KOPT-K1 (cell line): ENCODE data around the gene LIF.
"Not testable (repeated sequence)": the region's sequence is repeated elsewhere in the genome, so short reads cannot be mapped to it uniquely, and the experiment has no call there.

Source experiments
- H3K27ac ChIP-seq: fragments of 200-600 bp; sonication (generic); 2 replicates; pipeline ENCODE4 v1.5.1; 2016; ENCODE audit warnings: antibody characterized with exemption, mild to moderate bottlenecking, low read depth, low read length; ENCODE audit not compliant: poor library complexity, severe bottlenecking
- H3K36me3 ChIP-seq: fragments of 200-600 bp; sonication (generic); 2 replicates; pipeline ENCODE4 v1.5.1; 2017; ENCODE audit warnings: antibody characterized with exemption, mild to moderate bottlenecking, low read length, moderate library complexity; ENCODE audit not compliant: insufficient read depth
- H3K9me3 ChIP-seq: fragments of 200-600 bp; sonication (generic); 2 replicates; pipeline ENCODE4 v1.5.1; 2017; ENCODE audit warnings: antibody characterized with exemption, low read length, mild to moderate bottlenecking; ENCODE audit not compliant: insufficient read depth, poor library complexity, severe bottlenecking

LIF gene

DNA sequence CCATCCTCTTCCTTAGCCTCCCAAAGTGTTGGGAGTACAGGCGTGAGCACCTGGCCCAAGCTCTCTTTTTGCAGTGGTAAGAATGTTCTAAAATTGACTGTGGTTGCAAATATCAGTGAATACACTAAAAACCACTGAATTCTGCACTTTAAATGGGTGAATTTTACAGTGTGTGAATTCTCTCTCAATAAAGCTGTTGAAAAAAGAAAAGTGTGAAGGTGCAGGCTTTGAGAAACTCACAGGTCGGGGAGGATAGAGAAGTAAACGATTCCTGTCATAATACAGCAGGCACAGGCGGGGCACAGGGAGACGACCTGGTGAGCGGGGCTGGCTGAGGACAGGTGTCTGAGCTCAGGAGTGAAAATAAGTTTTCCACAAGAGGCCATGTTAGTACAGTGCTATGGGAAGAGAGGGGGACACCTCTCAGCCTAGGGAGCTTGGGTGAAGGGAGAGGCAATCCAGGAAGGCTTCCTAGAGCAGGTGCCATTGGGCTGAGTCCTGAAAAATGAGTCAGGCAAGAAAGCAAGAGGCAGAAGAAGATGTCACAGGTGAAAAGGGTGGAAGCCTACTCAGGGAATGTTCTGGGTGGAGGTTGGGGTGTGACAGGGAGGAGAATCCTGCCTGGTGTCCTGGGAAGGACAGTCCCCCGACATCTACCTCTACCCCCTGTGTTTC, 26.1 kb downstream of the LIF start:
- Histone ChIP-seq H3K36me3 (no peaks in the 10 kb centered on the region), H3K27ac (peak overlapping the region; percentile 99), H3K9me3 (no peaks in the 10 kb centered on the region)

DNA sequence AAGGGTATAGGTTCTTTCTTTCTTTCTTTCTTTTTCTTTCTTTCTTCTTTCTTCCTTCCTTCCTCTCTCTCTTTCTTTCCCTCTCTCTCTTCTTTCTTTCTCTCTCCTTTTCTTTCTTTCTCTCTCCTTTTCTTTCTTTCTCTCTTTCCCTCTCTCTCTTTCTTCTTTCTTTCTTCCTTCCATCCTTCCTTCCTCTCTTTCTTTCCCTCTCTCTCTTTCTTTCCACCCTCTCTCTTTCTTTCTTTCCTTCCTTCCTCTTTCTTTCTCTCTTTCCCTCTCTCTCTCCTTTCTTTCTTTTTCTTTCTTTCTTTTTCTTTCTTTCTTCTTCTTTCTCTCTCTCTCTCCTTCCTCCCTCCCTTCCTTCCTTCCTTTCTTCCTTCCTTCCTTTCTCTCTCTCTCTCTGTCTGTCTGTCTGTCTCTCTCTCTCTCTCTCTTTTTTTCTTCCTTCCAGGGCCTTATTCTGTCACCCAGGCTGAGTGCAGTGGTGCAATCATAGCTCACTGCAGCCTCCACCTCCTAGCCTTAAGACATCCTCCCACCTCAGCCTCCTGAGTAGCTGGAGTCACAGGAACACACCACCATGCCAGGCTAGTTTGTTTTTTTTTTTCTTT, 26.8 kb downstream of the LIF start:
- Histone ChIP-seq H3K27ac (peak overlapping the region; percentile 99), H3K9me3 (no peaks in the 10 kb centered on the region), H3K36me3 (no peaks in the 10 kb centered on the region)

DNA sequence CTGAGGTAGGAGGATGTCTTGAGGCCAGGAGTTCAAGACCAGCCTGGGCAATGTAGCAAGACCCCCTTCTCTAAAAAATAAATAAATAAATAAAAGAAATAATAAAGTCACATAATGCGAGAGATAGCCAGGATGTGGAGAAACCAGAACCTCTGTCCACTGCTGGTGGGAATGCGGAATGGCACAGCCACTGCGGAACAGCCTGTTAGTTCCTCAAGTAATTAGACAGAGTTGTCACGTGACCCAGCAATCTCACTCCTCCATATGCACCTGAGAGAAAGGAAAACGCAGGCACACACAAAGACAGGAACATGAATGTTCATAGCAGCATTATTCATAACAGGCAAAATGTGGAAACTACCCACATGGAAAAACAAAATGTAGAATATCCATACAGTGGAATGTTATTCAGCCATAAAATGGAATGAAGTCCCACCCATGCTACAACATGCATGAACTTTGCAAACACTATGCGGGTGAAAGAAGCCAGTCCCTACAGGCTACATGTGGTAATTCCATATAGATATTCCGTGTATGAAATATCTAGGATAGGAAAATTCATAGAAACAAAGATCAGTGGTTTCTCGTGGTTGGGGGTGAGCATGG, 27.4 kb downstream of the LIF start:
- H3K27ac ChIP-seq, result peak overlapping the region; percentile 99
- no peaks in the 10 kb centered on the region for H3K9me3 ChIP-seq
- no peaks in the 10 kb centered on the region for H3K36me3 ChIP-seq

DNA sequence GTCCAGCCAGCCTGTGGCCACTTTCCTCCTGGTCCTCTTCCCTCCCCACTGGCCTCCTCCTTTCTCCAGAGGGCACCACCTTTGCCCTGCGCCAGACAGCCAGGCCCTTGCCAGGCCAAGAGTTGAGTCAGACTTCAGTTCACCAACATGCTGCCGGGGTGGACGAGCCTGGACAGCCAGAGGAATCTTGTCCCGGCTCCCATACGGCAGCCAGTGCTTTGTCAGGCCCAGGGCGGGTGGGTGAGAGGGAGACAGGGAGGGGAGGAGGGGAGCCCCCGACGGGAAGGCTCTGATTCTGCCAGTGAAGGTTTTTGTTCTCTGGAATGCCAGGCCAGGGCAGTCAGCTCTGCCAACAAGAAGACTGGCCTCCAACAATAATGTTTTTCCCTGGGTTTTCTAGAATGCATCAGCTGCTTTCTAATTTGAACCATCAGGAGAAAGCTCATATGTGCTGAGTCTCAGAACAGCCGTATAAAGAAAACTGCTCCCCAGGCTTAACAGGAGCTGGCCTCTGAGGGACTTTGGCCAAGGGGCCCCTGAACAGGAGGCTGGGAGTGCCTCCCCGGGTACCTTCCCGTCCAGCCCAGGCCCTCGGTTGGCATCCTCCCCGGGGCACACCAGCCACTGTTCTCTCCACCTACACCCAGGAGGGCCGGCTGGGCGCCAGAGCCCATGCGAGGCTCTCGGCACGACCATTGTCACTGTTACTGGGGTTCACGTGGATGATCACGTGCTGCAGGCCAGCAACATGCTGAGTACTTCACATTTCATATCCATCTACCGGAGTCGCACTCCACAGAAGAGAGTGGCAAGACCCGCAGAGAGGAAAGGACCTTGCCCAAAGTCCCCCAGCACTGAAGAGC, 28.6 kb downstream of the LIF start:
- peak overlapping the region; percentile 61 for H3K27ac ChIP-seq
- H3K9me3 ChIP-seq, result no peaks in the 10 kb centered on the region
- no peaks in the 10 kb centered on the region for H3K36me3 ChIP-seq

DNA sequence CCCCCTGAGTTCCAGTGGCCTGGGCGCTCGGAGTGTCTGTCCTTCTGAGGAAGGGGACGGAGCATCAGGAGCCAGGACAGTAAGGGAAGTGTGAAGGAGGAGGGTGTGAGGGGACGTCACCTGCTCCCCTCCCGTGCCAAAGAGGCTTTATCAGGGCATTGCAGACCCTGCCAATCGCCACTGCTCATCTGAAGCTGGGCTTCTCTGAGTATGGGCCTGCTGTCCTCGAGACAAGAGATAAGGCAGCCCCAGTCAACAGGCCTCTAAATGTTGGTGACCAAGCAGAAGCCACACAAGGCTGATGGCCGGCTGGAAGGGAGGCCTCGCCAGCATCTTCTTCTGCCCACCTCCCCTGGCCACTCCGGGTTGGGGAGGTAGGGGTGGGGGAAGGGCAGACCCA, 29.8 kb downstream of the LIF start:
- no peaks in the 10 kb centered on the region for H3K9me3 ChIP-seq
- peak overlapping the region; percentile 41 for H3K27ac ChIP-seq
- H3K36me3 ChIP-seq, result no peaks in the 10 kb centered on the region

DNA sequence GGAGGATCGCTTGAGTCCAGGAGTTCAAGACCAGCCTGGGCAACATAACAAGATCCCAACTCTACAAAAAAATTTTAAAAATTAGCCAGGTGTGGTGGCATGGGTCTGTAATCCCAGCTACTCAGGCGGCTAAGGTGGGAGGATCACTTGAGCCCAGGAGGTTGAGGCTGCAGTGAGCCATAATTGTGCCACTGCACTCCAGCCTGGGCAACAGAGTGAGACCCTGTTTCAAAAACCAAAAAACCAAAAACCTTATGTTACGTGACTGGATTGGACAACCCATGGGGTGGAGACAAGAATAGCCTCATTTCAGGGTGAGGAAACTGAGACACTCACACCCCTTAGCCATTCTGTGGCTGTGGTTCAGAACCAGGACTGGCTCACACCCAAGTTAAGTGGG, 30.3 kb downstream of the LIF start:
- not testable (repeated sequence) for H3K9me3 ChIP-seq
- peak overlapping the region; percentile 41 for H3K27ac ChIP-seq

DNA sequence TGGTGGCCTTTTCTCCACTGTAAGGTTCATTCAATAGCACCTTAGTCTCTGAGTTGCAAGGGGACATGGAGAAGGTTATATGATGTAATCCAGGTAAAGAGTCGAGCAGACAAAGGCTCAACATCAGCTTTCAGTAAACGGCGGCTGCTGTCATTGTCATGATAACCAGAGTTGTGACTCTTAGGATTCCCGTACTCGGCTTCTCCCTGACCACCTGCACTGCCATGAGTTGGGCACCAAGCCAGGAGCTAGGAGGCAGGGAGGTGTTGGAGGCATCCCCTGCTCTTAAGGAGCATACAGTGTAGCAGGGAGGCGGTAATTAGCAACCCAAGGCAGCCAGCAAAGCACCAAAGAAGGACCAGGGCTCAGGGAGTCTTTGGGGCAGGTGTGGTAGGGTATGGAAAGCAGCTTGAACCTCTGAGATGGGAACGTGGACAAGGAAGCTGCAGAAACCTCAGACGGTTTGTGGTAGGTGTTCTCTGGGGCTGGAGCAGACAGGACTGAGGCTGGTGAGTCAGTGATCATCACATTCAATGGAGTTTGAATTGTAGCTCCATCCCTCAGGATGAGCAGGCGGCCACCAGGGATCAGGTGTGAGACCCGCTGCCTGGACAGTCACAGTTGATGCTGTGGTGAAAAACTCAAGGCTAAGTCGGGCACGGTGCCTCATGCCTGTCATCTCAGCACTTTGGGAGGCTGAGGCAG, 31.7 kb downstream of the LIF start:
- H3K9me3 ChIP-seq, result no peaks in the 10 kb centered on the region
- H3K27ac ChIP-seq, result peak overlapping the region; percentile 63
- no peaks in the 10 kb centered on the region for H3K36me3 ChIP-seq

More for the DNA sequence above, 30.3 kb downstream of the LIF start:
- not testable (repeated sequence) for H3K36me3 ChIP-seq

DNA sequence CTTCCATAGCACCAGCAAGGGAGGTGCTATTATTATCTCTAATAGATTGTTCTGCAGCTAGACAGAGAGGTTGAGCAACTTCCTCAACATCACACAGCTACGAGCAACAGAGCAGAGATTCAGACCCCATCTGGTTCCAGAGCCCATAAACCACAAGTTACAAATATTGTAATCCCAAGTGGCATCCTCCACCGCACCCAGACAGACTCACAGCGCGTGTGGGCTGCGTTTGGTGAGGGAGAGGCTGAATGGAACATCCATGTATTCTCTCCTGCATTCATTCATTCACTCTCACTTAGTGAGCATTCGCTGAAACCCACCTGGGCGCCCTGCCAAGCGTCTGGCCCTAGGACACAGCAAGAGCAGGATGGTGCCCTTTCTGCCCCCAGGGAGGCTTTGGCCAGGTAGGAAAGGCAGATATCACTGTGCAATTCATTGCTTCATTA, 33.5 kb downstream of the LIF start:
- Histone ChIP-seq H3K9me3 (no peaks in the 10 kb centered on the region), H3K36me3 (no peaks in the 10 kb centered on the region), H3K27ac (peak overlapping the region; percentile 10)

DNA sequence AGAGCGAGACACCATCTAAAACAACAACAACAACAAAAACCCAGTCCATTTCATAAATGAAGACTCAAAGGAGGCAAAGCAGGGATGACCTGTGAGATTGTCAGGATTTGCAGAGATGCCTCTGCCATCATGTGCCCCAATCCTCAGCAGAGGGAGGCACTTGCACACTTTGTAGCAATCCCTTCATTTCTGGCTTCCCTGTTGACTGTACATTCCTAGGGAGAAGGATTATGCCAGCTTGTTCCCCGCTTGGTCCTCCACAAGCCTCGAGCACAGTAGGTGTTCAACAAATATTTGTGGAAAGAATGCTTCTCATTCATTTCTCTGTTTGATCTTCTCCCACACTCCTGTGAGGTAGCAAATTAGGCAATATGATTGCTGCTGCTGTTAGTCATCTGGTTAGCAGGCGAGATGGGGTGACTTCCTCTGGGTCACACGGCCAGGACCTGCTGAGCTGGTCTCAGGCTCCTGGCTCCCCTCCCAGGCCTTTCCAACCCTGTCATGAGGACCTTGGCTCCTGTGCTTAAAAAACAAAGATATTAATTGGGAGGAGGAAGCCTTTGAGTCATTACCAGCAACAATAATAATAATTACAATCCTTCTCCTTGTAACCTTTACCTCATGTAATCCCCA, 34.1 kb downstream of the LIF start:
- Histone ChIP-seq H3K36me3 (no peaks in the 10 kb centered on the region), H3K9me3 (no peaks in the 10 kb centered on the region), H3K27ac (peak overlapping the region; percentile 24)

DNA sequence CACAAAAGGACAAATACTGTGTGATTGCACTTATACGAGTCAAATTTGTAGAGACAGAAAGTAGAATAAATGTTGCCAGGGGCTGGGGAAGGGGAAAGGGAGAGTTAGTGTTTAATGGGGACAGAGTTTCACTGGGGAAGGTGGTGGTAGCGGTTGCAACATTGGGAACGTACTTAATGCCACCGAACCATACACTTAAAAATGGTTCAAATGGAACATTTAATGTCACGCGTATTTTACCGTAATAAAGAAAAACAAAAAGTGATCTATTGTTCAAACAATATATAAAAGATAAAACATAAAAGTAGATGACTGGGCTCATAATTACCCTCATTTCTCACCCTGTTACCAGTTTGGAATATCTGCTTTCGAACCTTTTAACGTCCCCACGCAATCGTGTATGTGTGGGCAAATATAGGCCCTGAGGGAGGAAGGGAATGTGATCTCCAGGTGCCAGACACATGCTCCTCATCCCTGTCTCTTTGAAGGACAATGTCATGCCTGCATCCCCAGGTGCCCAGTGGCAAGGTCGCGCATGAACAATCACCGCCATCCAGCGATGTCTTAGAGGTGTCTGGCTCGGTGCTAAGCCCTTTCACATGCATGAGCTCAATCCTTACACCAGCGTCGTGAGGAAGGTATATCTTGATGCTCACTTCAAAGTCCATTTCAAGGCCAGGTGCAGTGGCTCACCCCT, 35.3 kb downstream of the LIF start:
- no peaks in the 10 kb centered on the region for H3K36me3 ChIP-seq
- no peak overlapping the region for H3K27ac ChIP-seq
- no peaks in the 10 kb centered on the region for H3K9me3 ChIP-seq

DNA sequence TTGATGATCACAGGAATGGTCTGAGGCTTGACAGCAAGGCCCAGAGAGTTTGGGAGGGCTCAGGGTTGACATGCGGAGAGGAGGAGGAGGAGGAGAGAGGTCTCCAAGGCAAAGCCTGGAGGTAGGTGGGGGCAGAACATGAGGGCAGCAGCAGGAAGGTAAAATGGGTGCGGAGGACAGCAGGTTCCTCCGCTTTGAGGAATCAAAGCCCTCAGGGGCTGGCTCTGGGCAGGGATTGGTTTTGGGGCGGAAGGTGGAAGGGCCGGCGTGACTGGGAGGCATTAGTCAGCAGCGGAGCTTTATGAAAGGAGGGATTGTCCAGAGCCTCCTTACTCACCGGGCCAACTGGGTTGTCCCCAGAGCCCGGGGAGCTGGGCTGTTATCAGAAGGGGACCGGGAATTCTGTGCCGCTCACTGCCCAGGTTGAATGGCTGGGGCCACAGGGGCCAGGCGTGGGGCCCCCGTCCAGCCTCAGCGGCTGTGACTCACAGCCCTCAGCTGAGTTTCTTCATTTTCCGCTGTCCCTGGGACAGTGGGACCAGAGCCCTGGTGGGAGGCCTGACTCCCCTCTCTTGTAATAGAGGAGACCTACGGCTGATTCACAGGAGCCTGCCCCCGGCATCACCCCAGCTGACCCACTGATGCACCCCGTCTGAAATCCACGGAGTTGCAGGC, 36.2 kb downstream of the LIF start:
- Histone ChIP-seq H3K27ac (no peak overlapping the region), H3K36me3 (no peaks in the 10 kb centered on the region), H3K9me3 (no peaks in the 10 kb centered on the region)

DNA sequence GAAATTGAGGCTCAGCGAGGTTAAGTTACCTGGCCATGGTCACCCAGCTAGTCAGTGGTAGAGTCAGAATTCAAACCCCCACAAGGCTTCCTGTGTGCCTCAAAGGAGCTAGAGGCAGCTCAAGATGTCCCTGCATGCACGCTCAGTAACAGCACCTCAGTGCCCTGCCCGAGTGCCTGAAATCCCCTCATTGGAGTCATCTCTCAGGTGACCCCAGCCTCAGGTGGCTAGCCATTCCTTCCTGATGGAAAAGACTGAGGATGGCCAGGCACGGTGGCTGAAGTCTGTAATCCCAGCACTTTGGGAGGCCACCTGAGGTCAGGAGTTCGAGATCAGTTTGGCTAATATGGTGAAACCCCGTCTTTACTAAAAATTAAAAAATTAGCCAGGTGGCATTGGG, 36.9 kb downstream of the LIF start:
- peak overlapping the region; percentile 32 for H3K27ac ChIP-seq
- H3K9me3 ChIP-seq, result no peaks in the 10 kb centered on the region
- H3K36me3 ChIP-seq, result no peaks in the 10 kb centered on the region
